GM19099 (cell line): ENCODE measurements around the gene GPR161.

Source experiments
- POLR2A ChIP-seq: IDR thresholded peaks from 3 replicates; pipeline ENCODE4 v1.6.1; 2011; ENCODE audit warnings: low read depth; ENCODE audit not compliant: insufficient read length; ENCODE audit errors: extremely low read depth

GPR161 gene

GRCh38 chr1:168057355-168057754 is 79.4 kb downstream of the GPR161 start:
- no peak for TF ChIP-seq POLR2A

- no peak for TF ChIP-seq POLR2A
Observed at GRCh38 chr1:168054117-168054516, 82.6 kb downstream of the GPR161 start.

- no peak for TF ChIP-seq POLR2A
Observed at GRCh38 chr1:168053681-168054080, 83.0 kb downstream of the GPR161 start.

GRCh38 chr1:168050880-168051279 is 85.8 kb downstream of the GPR161 start:
- TF ChIP-seq POLR2A = no peak

- TF ChIP-seq POLR2A = no peak
Observed at GRCh38 chr1:168050307-168050706, 86.4 kb downstream of the GPR161 start.

- no peak for TF ChIP-seq POLR2A
Observed at GRCh38 chr1:168045311-168045710, 91.4 kb downstream of the GPR161 start.

GRCh38 chr1:168042362-168042761 is 94.4 kb downstream of the GPR161 start:
- no peak for TF ChIP-seq POLR2A

GRCh38 chr1:168035345-168035744 is 101.4 kb downstream of the GPR161 start:
- no peak for TF ChIP-seq POLR2A

GRCh38 chr1:168032029-168032428 is 104.7 kb downstream of the GPR161 start:
- no peak for TF ChIP-seq POLR2A

- TF ChIP-seq POLR2A = no peak
Observed at GRCh38 chr1:168031627-168032026, 105.1 kb downstream of the GPR161 start.

GRCh38 chr1:168031198-168031597 is 105.5 kb downstream of the GPR161 start:
- TF ChIP-seq POLR2A = no peak
